ENCODE data around the gene TSPO2. TPM values are rescaled to one million over a fixed set of nuclear protein-coding genes. Genes with fewer than 3 reads are reported as not detected.

The TSPO2 gene
- total RNA-seq, 1 donor = not detected

- no peak for DNase-seq (ENCODE audit: low read depth)
- no peak overlapping the region for H3K4me3 ChIP-seq (ENCODE audit: low read depth, low read length)
- no peak for TF ChIP-seq CTCF (IDR thresholded peaks at IDR 0.05; ENCODE audit: insufficient read depth, low read depth, low read length)
Observed at GRCh38 chr6:41056768-41057490, 14.7 kb downstream of the TSPO2 start.

- no peak for TF ChIP-seq CTCF (IDR thresholded peaks at IDR 0.05; ENCODE audit: insufficient read depth, low read depth, low read length)
- H3K4me3 ChIP-seq (ENCODE audit: low read depth, low read length) = no peak overlapping the region
- no peak for DNase-seq (ENCODE audit: low read depth)
Observed at GRCh38 chr6:41058783-41059181, 16.5 kb downstream of the TSPO2 start.

- no peak for TF ChIP-seq CTCF (IDR thresholded peaks at IDR 0.05; ENCODE audit: insufficient read depth, low read depth, low read length)
- no peak for DNase-seq (ENCODE audit: low read depth)
- H3K4me3 ChIP-seq (ENCODE audit: low read depth, low read length) = no peak overlapping the region
Observed at GRCh38 chr6:41059556-41059955, 17.3 kb downstream of the TSPO2 start.

- no peak overlapping the region for H3K4me3 ChIP-seq (ENCODE audit: low read depth, low read length)
- no peak for TF ChIP-seq CTCF (IDR thresholded peaks at IDR 0.05; ENCODE audit: insufficient read depth, low read depth, low read length)
- DNase-seq (ENCODE audit: low read depth) = no peak
Observed at GRCh38 chr6:41061196-41061726, 19.0 kb downstream of the TSPO2 start.

GRCh38 chr6:41062056-41062455, 19.8 kb downstream of the TSPO2 start:
- no peak overlapping the region for H3K4me3 ChIP-seq (ENCODE audit: low read depth, low read length)
- TF ChIP-seq CTCF (IDR thresholded peaks at IDR 0.05; ENCODE audit: insufficient read depth, low read depth, low read length) = no peak
- no peak for DNase-seq (ENCODE audit: low read depth)

GRCh38 chr6:41063884-41064285, 21.6 kb downstream of the TSPO2 start:
- H3K4me3 ChIP-seq (ENCODE audit: low read depth, low read length) = no peak overlapping the region
- no peak for DNase-seq (ENCODE audit: low read depth)

More at GRCh38 chr6:41063884-41064285, 21.6 kb downstream of the TSPO2 start:
- TF ChIP-seq CTCF (IDR thresholded peaks at IDR 0.05; ENCODE audit: insufficient read depth, low read depth, low read length) = no peak

All from fibroblast of villous mesenchyme (primary cell).